SK-N-SH (cell line): ENCODE measurements around the gene EBF4. TPM values are rescaled to one million over a fixed set of nuclear protein-coding genes. Genes with fewer than 3 reads are reported as not detected.

ENCODE experiments used
- CTCF ChIA-PET: fragments of 300-600, 350-600 bp; formaldehyde crosslinking; extraction: SDS; loops from one replicate; lab custom pipeline; 2021; lab: Yijun Ruan, JAX
- POLR2A ChIA-PET: fragments of 350-600 bp; sonication (Branson Sonifier 250); formaldehyde crosslinking; extraction: SDS; loops from one replicate; lab custom pipeline; 2020; ENCODE audit warnings: antibody characterized with exemption, inconsistent platforms; lab: Yijun Ruan, JAX
- DNase-seq: peaks from one replicate; pipeline ENCODE4 v3.0.0; 2012
- H2AFZ ChIP-seq: fragments of 200-600 bp; sonication (generic); 2 replicates; pipeline ENCODE4 v1.8.1; 2016; ENCODE audit warnings: antibody characterized with exemption, mild to moderate bottlenecking, low read depth
- H3F3A ChIP-seq: fragments of 200-600 bp; sonication (generic); replicated peaks from 2 replicates; pipeline ENCODE3; 2016; ENCODE audit warnings: antibody characterized with exemption, mild to moderate bottlenecking; ENCODE audit not compliant: insufficient read depth
- H3K27ac ChIP-seq, 2 experiments: fragments of 200-500 bp in 1 of 2; fragments of 200-600 bp in 1 of 2; sonication (Bioruptor generic) in 1 of 2; sonication (generic), shearing (Covaris generic) in 1 of 2; 2 replicates each; pipeline versions ENCODE4 v1.5.1 to v1.6.1; 2014 to 2016; ENCODE audit warnings: low read depth in 2 of 2, inconsistent platforms in 1 of 2, low read length in 1 of 2, mild to moderate bottlenecking in 1 of 2, mixed read lengths in 1 of 2
- H3K27me3 ChIP-seq: fragments of 200-600 bp; sonication (generic), shearing (Covaris generic); 2 replicates; pipeline ENCODE4 v1.6.1; 2016; ENCODE audit warnings: mixed run types; ENCODE audit not compliant: insufficient read depth
- H3K36me3 ChIP-seq, 2 experiments: fragments of 200-500 bp in 1 of 2; fragments of 200-600 bp in 1 of 2; sonication (Bioruptor generic) in 1 of 2; sonication (generic) in 1 of 2; replicated peaks in 1 of 2; 2 replicates each; pipeline versions ENCODE3 to v1.5.1; 2014 to 2016; ENCODE audit warnings: low read length in 1 of 2, mild to moderate bottlenecking in 1 of 2; ENCODE audit not compliant: insufficient read depth in 2 of 2, control insufficient read depth in 1 of 2
- H3K4me1 ChIP-seq, 2 experiments: fragments of 200-500 bp in 1 of 2; fragments of 200-600 bp in 1 of 2; sonication (Bioruptor generic) in 1 of 2; sonication (generic), shearing (Covaris generic) in 1 of 2; 2 replicates each; pipeline versions ENCODE4 v1.5.1 to v1.6.1; 2014 to 2016; ENCODE audit warnings: low read depth in 1 of 2, low read length in 1 of 2, mixed run types in 1 of 2; ENCODE audit not compliant: insufficient read depth in 2 of 2, control insufficient read depth in 1 of 2
- H3K4me2 ChIP-seq: fragments of 200-600 bp; sonication (generic), shearing (Covaris generic); 2 replicates; pipeline ENCODE4 v1.6.1; 2017; ENCODE audit warnings: mixed run types
- H3K4me3 ChIP-seq, 2 experiments: fragments of 200-500 bp in 1 of 2; fragments of 200-600 bp in 1 of 2; sonication (Bioruptor generic) in 1 of 2; sonication (generic), shearing (Covaris generic) in 1 of 2; 2 replicates each; pipeline versions ENCODE4 v1.5.1 to v1.8.1; 2014 to 2016; ENCODE audit warnings: low read depth in 2 of 2, inconsistent platforms in 1 of 2, low read length in 1 of 2, mild to moderate bottlenecking in 1 of 2, mixed read lengths in 1 of 2, moderate library complexity in 1 of 2
- H3K79me2 ChIP-seq: fragments of 200-600 bp; sonication (generic); 2 replicates; pipeline ENCODE4 v1.8.1; 2017; ENCODE audit warnings: mild to moderate bottlenecking; ENCODE audit not compliant: insufficient read depth
- H3K9ac ChIP-seq: fragments of 200-600 bp; sonication (generic); 2 replicates; pipeline ENCODE4 v1.6.1; 2017; ENCODE audit warnings: mixed run types
- H3K9me2 ChIP-seq: fragments of 200-600 bp; sonication (generic); 2 replicates; pipeline ENCODE4 v1.6.1; 2017; ENCODE audit warnings: mixed run types
- H3K9me3 ChIP-seq: fragments of 200-600 bp; sonication (generic); 2 replicates; pipeline ENCODE4 v1.6.1; 2017; ENCODE audit warnings: mixed run types, mild to moderate bottlenecking, moderate library complexity
- H4K20me1 ChIP-seq: fragments of 200-600 bp; sonication (generic); 2 replicates; pipeline ENCODE4 v1.6.1; 2017; ENCODE audit warnings: mild to moderate bottlenecking, mixed run types; ENCODE audit not compliant: insufficient read depth
- MAX ChIP-seq: IDR thresholded peaks from 2 replicates; pipeline ENCODE4 v1.4.0; 2012; ENCODE audit warnings: low read depth
- MEF2A ChIP-seq: IDR thresholded peaks from 2 replicates; pipeline ENCODE4 v1.4.0; 2012; ENCODE audit warnings: low read depth, borderline replicate concordance
- MXI1 ChIP-seq: IDR thresholded peaks from 2 replicates; pipeline ENCODE4 v1.6.1; 2012; ENCODE audit warnings: mild to moderate bottlenecking, low read depth, low read length, improper control_type of control experiment
- NFIC ChIP-seq: IDR thresholded peaks from 2 replicates; pipeline ENCODE4 v1.4.0; 2012; ENCODE audit warnings: borderline replicate concordance
- NRF1 ChIP-seq: IDR thresholded peaks from 2 replicates; pipeline ENCODE4 v1.6.1; 2012; ENCODE audit warnings: low read depth, mild to moderate bottlenecking, low read length
- REST ChIP-seq: IDR thresholded peaks from 2 replicates; pipeline ENCODE4 v1.6.1; 2012; ENCODE audit warnings: mild to moderate bottlenecking, low read depth, low read length, moderate library complexity
- TAF1 ChIP-seq: IDR thresholded peaks from 2 replicates; pipeline ENCODE4 v1.6.1; 2012; ENCODE audit warnings: low read depth, mild to moderate bottlenecking, low read length, moderate library complexity, borderline replicate concordance
- USF2 ChIP-seq: fragments of 150-350 bp; IDR thresholded peaks from 2 replicates; pipeline ENCODE4 v1.6.1; 2017; ENCODE audit warnings: antibody characterized with exemption, low read length, low read depth, borderline replicate concordance
- YY1 ChIP-seq: IDR thresholded peaks from 2 replicates; pipeline ENCODE4 v1.4.0; 2012; ENCODE audit warnings: low read depth, mild to moderate bottlenecking
- WGBS: methylation state at CpG from one replicate; pipeline ENCODE4 v1.1.6; 2017; ENCODE audit warnings: low lambda C conversion rate; 5-methylcytosine and 5-hydroxymethylcytosine counted together
- polyA plus RNA-seq, 3 experiments: library from polyadenylated mRNA; depleted of rRNA; stranded (reverse); fragments of >200 nt; gene quantifications; 2 replicates each; pipeline ENCODE4 v1.2.3, GENCODE V29; 2012

EBF4 gene
- polyA plus RNA-seq, 1 of the 3 experiments (the other 2 are of a cell fraction) = 20.6 TPM

- peaks cover 0 to 14% of the 10 kb centered on the region in 2 experiments; a peak in 1 of 4 replicates for H3K4me1 ChIP-seq
- peak overlapping the region; percentile 53 to 60 for H3K4me3 ChIP-seq
- peak overlapping the region; percentile 82; the same call in 1 of the 2 replicates for H2AFZ ChIP-seq
- CTCF ChIA-PET = interaction anchor here (0.6 to 1.7 kb wide), 6 partner anchors 20 to 1006 kb away, joined by 3 to 6 read pairs (median 3); no protein-coding TSS in a partner anchor
- H3K27ac ChIP-seq = peak overlapping the region in 1 of 2 experiments; percentile 79; a peak in 1 of 4 replicates
- H4K20me1 ChIP-seq = no peaks in the 10 kb centered on the region
- H3K9me2 ChIP-seq = no peaks in the 10 kb centered on the region
- no peak for DNase-seq
- no peaks in the 10 kb centered on the region for H3F3A ChIP-seq
- POLR2A ChIA-PET = interaction anchor here (1.6 to 2.9 kb wide), 4 partner anchors 10 to 147 kb away, joined by 4 to 11 read pairs (median 8); partner anchors contain the start of gene NOP56
- H3K4me2 ChIP-seq = peak overlapping the region; percentile 78; the same call in 1 of the 2 replicates
- no peaks in the 10 kb centered on the region for H3K79me2 ChIP-seq
- H3K9ac ChIP-seq = no peak overlapping the region
- no peaks in the 10 kb centered on the region for H3K27me3 ChIP-seq
- H3K36me3 ChIP-seq = peaks cover 0 to 19% of the 10 kb centered on the region in 2 experiments
- TF ChIP-seq USF2 = no peak
- TF ChIP-seq YY1 = no peak
- H3K9me3 ChIP-seq = no peaks in the 10 kb centered on the region
- 57% methylated on average over 7 of the region's 9 CpGs for WGBS
Observed at GRCh38 chr20:2799271-2799670, 106.7 kb downstream of the EBF4 start.

- Histone ChIP-seq H3K4me1 (peaks cover 0 to 14% of the 10 kb centered on the region in 2 experiments; a peak in 1 of 4 replicates), H3K9me2 (no peaks in the 10 kb centered on the region)
- TF ChIP-seq MXI1 (peak; percentile 66; the same call in 1 of the 2 replicates), NFIC (no peak), NRF1 (no peak), TAF1 (peak; percentile 3; the same call in 1 of the 2 replicates), MEF2A (no peak), REST (peak; percentile 32; the same call in 1 of the 2 replicates), MAX (peak; percentile 9; the same call in 1 of the 2 replicates)
- TF ChIP-seq, all 33 proteins: peak for 4
- peaks cover 0 to 16% of the 10 kb centered on the region in 2 experiments for H3K36me3 ChIP-seq
- H3K9ac ChIP-seq = peak overlapping the region; percentile 28
- H3F3A ChIP-seq = no peaks in the 10 kb centered on the region
- H3K4me2 ChIP-seq = peak overlapping the region; percentile 78
- H3K79me2 ChIP-seq = no peaks in the 10 kb centered on the region
- no peaks in the 10 kb centered on the region for H3K27me3 ChIP-seq
- 15% methylated on average over 32 of the region's 61 CpGs for WGBS
- CTCF ChIA-PET = interaction anchor here (1.0 to 1.5 kb wide), 8 partner anchors 19 to 126 kb away, joined by 3 to 4 read pairs (median 3); no protein-coding TSS in a partner anchor
- peak; percentile 80 for DNase-seq
- H3K4me3 ChIP-seq = peak overlapping the region; percentile 53 to 60
- H2AFZ ChIP-seq = peak overlapping the region; percentile 82; the same call in 1 of the 2 replicates
- H4K20me1 ChIP-seq = no peaks in the 10 kb centered on the region
- POLR2A ChIA-PET = interaction anchor here (0.8 to 2.9 kb wide), 9 partner anchors 8 to 238 kb away, joined by 3 to 11 read pairs (median 4); partner anchors contain the start of genes C20orf141 and NOP56
- peak overlapping the region in 1 of 2 experiments; percentile 79; a peak in 2 of 4 replicates for H3K27ac ChIP-seq
- no peaks in the 10 kb centered on the region for H3K9me3 ChIP-seq
Observed at GRCh38 chr20:2799688-2800520, 107.3 kb downstream of the EBF4 start.
